Inflammatory macrophage treated with lipopolysaccharide for 4 hours (primary cell): ENCODE measurements around the gene CRYGA.
A peak's percentile ranks its signal among the peaks of the same experiment; 100 is the strongest.
"Not testable (repeated sequence)": the region's sequence is repeated elsewhere in the genome, so short reads cannot be mapped to it uniquely, and the experiment has no call there.

Experiments used
- DNase-seq: peaks from one replicate; pipeline ENCODE4 v3.0.0-alpha.2; 2020

The CRYGA gene

DNA sequence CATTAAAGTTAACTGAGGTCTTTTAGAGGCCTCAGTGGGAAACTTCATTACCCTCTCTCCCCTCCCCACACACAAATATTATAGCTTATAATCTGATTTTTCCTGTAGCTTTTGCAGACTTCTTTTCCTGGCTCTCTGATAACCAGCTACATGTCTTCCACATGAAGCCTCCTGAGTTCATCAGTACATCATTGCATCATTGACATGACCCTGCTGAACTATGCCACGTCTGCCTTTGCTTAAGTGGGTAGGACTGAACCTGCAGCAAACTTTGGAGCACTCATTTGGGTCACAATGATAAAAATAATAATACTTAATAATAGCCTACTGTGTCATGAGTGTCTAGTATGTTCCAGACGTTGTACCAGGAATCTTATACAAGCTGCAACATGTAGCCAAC lies 7.0 kb downstream of the CRYGA start:
- DNase-seq, result no peak

DNA sequence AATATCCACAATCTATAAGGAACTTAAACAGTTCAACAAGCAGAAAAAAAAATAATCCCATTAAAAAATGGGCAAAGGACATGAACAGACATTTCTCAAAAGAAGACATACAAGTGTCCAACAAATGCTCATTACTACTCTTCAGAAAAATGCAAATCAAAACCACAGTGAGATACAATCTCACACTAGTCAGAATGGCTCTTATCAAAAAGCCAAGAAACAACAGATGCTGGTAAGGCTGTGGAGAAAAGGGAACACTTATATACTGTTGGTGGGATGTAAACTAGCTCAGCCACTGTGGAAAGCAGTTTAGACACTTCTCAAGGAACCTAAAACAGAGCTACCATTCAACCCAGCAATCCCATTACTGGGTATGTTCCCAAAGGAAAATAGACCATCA lies 10.2 kb downstream of the CRYGA start:
- no peak for DNase-seq

DNA sequence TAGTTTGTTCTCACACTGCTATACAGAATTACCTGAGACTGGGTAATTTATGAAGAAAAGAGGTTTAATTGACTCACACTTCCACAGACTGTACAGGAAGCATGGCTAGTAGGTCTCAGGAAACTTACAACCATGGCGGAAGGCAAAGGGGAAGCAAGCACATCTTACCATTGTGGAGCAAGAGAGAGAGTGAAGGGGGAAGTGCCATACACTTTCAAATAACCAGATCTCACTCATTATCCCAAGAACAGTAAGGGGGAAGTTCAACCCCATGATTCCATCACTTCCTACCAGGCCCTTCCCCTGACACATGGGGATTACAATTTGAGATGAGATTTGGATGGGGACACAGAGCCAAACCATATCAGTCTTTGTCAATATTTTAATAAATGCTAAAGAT lies 12.4 kb downstream of the CRYGA start:
- DNase-seq, result peak; percentile 59

DNA sequence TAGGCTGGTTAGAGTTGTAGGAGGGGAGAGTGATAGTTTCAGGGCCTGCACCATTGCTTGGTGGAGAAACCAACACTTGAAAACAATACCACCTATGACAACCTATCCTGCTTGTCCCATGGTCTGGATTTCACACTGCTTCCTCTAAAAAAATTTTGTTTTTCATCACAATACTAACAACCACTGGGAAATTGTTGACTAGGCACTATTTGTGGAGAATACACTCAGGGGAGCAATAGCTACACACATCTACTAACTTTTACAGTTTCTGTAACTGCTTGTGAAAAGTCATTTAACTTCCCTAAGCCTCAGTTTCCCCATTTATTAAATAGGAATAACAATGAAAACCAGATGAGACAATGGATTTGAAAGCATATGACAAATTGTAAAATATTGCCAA lies 13.3 kb downstream of the CRYGA start:
- no peak for DNase-seq

DNA sequence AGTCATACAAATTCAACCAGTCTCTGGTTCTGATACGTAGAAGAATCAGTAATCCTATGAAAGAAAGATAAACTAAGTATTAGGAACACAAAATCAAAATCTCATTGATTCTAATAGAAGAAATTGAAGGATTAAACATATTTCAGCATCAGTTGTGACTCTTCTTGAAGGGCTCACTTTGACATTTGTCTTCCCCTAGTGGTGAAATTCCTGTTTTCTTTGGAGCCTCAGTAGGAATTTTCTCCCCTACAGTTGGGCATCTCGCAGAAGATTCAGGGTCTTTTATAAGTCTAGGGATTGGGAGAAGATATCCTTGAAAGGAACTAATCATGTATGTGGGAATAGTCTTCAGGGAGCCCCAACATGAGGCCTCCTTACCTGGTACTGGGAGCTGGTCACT lies 14.6 kb downstream of the CRYGA start:
- DNase-seq, result no peak

DNA sequence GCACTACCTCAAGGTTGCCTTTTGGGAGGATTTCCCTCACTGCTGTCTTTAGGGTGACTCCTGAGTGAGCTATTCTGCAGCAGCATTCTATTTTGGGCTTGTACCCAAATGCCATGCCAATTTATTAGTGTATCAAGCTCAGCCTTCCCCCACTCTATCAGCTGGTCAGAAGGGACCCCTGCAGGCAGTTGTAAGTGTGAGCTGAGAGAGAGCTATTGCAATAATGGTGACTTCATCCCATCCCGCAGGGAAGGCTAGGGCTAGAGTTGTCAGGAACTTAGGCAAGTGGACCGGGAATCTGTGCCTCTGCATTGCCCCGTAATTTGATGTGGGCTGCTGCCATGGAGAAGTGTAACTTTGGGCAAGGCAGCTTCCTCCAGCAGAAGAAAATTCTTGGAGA lies 15.6 kb downstream of the CRYGA start:
- DNase-seq, result no peak

DNA sequence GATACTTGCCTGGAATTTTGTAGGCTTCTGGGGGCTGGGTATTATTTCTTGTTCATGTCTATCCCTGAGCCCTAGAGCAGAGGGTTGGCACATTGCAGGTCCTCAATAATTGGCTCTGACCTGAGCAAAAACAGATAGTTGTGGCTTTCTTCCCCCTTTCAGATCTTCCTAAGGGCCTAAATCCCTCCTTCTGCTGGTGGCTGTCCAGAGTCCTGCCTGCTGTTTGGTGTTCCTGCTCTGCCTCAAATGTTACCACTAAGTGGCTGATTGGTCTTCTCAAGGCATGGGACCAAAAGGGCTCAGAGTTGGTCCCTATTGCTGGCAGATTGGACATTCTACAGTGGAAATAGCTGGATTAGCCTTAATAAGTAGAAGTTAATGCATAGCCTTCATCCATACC lies 16.4 kb downstream of the CRYGA start:
- no peak for DNase-seq

DNA sequence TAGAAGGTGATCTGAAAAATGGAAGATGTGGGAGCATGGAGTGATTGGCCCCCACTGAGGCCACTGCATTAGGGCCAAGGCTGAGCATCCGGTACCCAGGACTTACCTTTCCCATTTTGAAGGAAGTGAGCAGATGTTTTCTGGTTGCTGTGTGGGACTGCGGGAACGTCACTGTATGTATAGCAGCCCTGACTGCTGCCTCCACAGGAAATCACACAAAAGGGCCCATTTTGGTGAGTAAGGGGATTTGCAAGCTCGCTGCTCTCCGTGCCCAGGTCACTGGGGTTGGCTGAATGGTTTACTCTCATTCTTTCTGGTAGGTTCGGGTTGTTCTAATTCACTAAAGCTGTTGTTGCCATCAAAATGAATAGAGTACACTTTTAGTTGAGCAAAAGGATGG lies 17.4 kb downstream of the CRYGA start, which contains the start of gene CRYGB:
Gene CRYGB, minus strand, starts transcription at position 153 of the 400 bp plus-strand sequence. Its CDS starts 38 bp downstream, at position 115.
- DNase-seq, result no peak

DNA sequence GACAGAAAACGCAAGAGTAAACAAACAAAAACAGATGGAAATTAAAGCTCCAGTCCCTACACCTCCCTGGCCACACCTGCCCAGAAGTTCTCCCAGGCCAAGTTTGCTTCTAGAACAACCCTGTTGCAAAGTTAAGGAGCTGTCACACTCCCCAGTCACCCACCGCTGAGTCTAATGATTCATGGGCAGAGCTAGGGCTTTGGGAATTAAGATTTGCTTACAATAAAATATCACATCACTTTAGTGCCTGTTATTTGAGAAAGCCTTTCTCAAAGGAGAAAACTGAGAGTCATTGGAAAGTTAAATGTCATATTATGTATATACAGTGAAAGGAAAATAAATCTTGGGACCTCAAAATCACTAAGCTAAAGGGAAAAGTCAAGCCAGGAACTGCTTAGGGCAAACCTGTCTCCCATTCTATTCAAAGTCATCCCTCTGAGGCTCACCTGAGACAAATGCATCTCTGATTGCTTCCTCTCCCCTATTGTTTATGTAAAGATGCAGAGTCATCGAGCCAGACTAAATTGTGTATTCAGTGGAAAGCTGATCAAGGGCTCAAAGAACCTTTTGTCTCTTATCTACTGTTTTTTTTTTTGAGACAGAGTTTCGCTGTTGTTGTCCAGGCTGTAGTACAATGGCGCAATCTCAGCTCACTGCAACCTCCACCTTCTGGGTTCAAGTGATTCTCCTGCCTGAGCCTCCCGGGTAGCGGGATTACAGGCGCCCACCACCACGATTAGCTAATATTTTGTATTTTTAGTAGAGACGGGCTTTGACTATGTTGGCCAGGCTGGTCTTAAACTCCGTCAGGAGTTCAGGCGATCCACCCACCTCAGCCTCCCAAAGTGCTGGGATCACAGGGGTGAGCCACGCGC lies 20.2 kb downstream of the CRYGA start:
- DNase-seq, result no peak

DNA sequence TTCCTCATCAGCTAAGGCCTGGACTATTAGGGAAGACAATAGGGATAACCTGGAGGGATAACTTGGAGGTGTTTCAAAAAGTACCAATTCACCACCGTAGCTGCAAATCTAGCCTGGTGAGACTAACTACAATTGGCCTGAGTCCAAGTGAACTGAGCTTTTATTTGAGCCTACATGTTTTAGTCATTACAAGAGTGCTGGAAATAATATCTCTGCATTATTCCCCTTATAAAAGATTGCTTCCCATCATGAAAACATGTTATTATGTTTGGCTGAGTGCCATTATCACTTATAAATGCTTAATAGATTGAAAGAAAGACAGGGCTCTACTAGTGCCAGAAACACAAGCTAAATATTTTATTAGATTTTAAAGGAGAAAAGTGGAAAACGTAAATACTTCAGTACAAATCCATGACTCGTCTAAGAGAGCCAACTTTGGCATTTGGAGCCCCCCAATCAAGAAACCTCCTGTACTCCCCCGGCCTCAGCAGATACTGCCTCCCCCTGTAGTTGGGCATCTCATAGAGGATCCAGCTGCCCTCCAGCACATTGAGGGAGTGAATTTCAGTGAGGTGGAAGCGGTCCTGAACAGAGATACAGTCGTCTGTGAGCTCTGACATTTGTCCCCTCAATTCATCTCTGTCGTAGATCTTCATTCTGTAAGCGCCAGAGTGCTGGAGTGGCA lies 21.0 kb downstream of the CRYGA start:
- no peak for DNase-seq

DNA sequence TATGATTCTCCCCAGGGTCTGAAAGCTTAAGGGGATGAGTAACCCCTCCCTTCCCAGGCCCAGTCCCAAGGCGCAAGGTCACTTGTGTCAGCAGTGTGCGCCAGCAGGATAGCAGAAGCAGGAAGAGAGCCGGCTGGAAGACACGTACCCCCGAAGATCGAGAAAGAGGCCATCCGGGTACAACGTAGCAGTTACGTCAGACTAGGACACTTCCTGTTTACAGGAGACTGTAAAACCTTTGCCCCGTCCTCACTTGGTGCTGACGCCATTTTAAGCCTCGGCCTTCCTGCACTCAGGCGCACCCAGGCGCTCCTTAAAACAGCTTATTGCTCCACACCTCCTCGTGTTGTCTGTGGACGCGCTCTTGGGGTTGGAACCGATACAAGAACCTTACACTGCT lies 23.9 kb downstream of the CRYGA start:
- DNase-seq, result no peak

DNA sequence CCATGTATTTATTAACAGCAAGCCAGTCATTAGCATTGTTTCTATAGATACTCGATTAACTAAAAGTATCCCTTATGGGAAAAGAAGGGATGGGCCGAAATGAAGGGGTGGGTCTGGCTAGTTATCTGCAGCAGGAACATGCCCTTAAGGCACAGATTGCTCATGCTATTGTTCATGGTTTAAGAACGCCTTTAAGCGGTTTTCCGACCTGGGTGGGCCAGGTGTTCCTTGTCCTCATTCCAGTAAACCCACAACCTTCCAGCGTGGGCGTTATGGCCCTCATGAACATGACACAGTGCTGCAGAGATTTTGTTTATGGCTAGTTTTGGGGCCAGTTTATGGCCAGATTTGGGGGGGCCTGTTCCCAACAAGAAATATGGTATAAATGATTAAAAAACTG lies 25.1 kb downstream of the CRYGA start:
- not testable (repeated sequence) for DNase-seq

DNA sequence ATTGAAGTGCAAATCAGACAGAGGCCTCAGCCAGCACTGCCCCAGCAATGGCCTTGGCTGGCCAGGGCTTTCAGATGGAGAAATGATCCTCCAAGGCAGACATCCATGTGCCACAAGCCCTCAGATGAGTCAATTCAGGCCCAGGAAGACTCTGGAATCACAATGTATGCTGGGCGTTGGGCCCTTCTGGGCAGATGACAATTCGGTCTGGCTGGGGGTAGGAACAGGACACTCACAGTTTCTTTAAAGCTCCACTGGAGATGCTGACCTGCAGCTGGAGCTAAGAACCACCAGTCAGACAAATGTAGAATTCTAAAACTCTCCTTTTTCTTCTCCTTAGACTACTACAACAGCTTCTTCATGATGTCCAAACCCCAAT lies 26.7 kb downstream of the CRYGA start:
- DNase-seq, result no peak

DNA sequence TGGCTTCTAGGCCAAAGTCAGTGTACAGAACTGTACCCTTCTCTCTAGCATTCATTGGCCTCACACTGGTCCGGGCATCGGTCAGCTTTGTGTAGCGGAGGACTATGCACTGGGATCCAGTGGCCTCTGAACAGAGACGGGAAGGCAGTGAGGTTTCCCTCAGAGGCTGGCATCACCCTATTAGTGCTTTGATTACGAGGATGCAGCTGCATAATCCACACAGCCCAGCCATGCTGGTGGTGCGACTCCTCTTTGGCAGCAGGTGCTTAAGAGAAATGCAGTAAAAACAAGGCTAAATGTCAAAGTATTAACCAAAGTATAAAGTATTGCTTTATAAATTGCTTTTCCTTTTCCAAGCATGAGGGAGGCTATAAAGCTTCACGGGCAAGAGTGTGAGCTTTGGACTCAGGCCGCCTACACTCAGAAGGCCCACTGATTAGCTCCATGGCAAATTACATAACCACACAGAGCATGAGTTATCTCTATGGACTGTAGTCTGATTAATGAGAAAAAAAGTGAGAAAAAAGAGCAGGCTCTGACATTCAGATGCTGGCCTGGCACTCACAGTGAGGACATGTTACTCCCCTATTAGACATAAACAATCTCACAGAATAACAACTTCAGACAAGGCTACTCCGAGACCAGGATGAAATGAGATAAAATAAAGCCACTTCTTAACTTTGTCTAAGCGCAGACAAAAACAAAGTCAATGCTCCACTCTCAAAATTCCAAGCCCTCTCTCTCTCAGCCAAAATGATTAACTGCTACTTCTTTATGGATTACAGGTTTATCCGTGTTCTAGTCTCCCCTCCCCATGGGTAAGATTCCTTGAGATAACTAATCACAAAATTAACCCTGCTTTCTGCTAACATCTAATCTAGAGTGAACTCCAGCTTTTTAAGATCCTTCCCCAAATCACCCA lies 27.3 kb downstream of the CRYGA start:
- DNase-seq, result no peak

DNA sequence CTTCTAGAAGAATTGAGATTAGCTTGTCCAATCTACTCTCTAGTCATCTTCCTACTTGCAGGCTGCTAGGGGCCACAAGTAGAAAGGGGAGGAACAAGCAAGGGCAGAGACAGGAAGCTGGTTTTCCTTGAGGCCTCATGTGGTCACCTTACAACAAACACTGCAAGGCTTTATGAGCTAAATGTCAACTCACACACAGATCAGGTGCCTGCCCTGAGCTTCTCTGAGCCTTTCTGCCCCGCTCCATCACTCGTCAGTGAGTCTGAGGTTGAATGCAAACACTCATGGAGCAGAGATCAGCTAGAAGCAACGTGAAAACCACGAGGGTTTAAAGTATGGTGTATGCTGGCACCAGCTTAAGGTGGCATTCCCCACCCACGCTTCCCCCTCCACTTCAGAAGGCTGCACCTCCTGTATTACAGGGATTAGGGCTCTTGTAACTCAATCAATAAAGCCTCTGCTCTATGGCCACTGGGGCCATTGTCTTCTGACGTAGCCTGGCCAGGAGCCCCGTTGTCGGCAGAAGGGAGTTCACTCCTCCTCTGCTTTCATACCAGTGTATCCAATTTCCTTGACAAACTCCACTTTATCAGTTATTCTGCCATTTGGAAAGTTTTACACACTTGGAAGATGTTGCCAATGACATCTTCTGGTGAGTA lies 28.3 kb downstream of the CRYGA start:
- DNase-seq, result no peak

DNA sequence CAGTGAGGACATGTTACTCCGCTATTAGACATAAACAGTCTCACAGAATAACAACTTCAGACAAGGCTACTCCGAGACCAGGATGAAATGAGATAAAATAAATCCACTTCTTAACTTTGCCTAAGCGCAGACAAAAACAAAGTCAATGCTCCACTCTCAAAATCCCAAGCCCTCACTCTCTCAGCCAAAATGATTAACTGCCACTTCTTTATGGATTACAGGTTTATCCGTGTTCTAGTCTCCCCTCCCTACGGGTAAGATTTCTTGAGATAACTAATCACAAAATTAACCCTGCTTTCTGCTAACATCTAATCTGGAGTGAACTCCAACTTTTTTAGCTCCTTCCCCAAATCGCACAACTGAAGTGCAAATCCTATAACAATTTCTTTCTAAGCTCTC lies 32.7 kb downstream of the CRYGA start:
- no peak for DNase-seq

DNA sequence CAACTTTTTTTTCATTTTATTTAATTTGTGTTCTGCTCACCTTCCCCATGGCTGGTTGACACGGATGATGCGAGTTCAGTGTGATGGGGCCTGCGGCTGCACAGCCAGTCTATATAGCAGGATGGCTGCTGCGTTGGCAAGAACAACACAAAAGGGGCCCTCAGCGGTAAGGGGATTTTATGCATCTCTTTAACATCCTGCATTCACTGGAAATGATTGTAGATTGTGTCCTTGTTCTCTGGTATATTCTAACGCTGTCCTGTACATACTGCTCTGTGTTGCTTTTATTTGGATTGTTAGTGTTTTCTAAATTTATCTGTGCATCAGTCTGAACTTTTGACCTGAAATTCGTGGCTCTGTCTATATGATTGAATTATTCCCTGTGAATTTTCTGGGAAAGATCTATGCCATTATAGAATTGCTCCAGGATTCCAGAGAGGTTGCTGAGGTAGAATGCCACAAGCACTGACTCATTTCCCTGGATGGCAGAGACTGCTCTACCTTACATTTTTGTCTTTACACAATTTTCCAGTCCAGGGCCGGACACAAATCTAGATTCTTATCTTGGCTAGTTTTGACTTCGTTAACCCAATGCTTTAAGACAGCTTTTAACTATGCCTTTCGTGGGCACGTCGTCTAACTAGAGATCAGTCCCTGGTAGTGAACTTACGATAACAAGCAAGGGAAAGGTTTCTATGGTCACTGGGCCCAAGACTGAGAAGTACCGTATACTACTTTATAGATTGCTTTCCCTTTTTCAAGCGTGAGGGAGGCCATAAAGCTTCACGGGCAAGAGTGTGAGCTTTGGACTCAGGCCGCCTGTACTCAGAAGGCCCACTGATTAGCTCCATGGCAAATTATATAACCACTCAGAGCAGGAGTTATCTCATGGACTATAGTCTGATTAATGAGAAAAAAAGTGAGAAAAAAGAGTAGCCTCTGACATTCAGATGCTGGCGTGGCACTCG lies 33.4 kb downstream of the CRYGA start, which contains the start of gene CRYGC:
Gene CRYGC, minus strand, starts transcription at position 85 of the 968 bp plus-strand sequence. Its CDS starts 36 bp downstream, at position 49.
- DNase-seq, result no peak

DNA sequence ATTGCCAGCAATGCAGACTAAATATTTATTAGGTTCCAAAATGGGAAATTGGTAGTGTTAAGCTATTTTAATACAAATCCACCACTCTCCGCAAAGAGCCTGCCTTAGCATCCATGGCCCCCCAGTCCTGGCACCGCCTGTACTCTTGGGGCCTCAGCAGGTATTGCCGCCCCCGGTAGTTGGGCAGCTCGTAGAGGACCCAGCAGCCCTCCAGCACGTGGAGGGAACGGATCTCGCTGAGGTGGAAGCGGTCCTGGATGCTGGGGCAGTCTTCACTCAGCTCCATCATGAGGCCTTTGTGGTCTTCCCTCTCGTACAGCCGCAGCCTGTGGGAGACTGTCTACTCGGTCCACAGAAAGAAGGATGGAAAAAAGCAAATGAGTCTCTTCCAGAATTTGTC lies 35.3 kb downstream of the CRYGA start:
- no peak for DNase-seq

DNA sequence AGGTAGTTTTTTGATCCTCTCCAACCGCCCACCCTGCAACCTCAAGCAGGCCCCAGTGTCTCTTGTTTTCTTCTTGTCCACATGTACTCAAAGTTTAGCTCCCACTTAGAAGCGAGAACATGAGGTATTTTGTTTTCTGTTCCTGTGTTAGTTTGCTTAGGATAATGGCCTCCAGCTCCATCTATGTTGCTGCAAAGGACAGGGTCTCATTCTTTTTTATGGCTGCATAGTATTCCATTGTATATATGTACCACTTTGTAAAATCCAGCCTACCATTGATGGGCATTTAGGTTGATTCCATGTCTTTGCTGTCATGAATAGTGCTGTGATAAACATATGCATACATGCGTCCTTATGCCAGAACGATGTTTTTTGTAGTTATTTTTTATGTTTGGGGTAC lies 36.3 kb downstream of the CRYGA start:
- no peak for DNase-seq

DNA sequence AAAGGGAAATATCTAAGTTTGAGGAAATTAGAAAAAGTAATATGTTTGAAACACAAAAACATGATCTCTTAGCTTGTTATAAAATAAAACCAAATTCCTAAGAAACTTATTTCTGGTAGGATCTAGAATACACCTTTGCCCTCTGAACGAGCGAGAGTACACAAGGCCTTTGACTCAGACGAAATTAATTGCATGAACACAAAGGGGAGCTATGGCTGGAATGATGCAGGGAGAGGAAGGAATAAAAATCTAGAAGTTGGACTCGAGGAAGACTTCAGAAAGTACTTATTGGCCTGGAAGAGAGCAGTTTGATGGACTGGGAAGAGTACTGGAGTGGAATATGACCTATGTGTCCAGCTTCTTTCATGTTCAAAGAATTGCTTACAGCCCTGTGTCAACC lies 38.1 kb downstream of the CRYGA start:
- no peak for DNase-seq

DNA sequence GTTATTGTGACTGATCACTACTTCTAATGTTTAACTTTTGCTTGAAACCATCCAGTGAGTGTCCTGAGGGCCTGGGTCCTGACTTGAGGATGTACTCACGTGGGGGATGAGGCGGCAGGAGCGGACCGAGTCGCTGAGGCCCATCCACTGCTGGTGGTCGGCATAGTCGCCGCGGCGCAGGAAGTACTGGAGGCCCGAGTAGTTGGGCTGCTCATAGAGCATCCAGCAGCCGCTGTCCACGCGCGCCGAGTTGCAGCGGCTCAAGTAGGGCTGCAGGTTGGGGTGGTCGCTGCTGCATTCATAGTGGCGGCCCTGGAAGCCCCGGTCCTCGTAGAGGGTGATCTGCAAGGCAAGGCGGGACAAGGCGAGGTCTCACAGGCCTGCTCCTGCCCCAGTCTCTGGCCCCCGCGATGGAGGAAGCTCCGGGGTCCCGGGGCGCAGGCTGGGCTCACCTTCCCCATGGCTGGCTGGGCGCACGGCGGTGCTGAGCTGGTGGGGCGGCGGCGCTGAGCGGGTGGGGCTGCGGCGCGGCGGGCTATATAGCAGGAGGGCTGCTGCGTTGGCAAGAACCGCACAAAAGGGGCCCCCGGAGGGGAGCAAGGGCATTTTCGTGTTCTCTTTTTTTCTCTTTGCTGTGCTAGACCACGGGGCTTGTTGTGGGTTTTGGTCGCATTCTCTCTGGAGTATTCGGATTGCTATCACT lies 39.2 kb downstream of the CRYGA start, which contains the start of gene CRYGD:
Gene CRYGD, minus strand, starts transcription at position 512 of the 703 bp plus-strand sequence. Its CDS starts 51 bp downstream, at position 461.
- not testable (repeated sequence) for DNase-seq
